Activated CD8-positive, alpha-beta memory T cell treated with anti-CD3 and anti-CD28 coated beads for 24 hours (primary cell): ENCODE data around the gene SLC1A1.
"Not testable (repeated sequence)": the region's sequence is repeated elsewhere in the genome, so short reads cannot be mapped to it uniquely, and the experiment has no call there.

ENCODE experiments used
- DNase-seq: peaks from one replicate; pipeline ENCODE4 v3.0.0-alpha.2; 2020

SLC1A1 gene

GRCh38 chr9:4581861-4582565 lies 91.7 kb downstream of the SLC1A1 start:
- no peak for DNase-seq

- no peak for DNase-seq
Measured at GRCh38 chr9:4583001-4583400, 92.7 kb downstream of the SLC1A1 start.

GRCh38 chr9:4584636-4585035 lies 94.4 kb downstream of the SLC1A1 start:
- DNase-seq = no peak

GRCh38 chr9:4585135-4585534 lies 94.9 kb downstream of the SLC1A1 start:
- no peak for DNase-seq

- no peak for DNase-seq
Measured at GRCh38 chr9:4588721-4589120, 98.5 kb downstream of the SLC1A1 start.

GRCh38 chr9:4590430-4591122 lies 100.3 kb downstream of the SLC1A1 start:
- no peak for DNase-seq

GRCh38 chr9:4591123-4591500 lies 100.8 kb downstream of the SLC1A1 start:
- no peak for DNase-seq

GRCh38 chr9:4592295-4592694 lies 102.0 kb downstream of the SLC1A1 start:
- DNase-seq = no peak

- DNase-seq = no peak
Measured at GRCh38 chr9:4592886-4593285, 102.6 kb downstream of the SLC1A1 start.

- no peak for DNase-seq
Measured at GRCh38 chr9:4594545-4594944, 104.3 kb downstream of the SLC1A1 start.

- DNase-seq = no peak
Measured at GRCh38 chr9:4594994-4595393, 104.7 kb downstream of the SLC1A1 start.

- DNase-seq = no peak
Measured at GRCh38 chr9:4596165-4596922, 106.1 kb downstream of the SLC1A1 start.

- DNase-seq = no peak
Measured at GRCh38 chr9:4600368-4600767, 110.1 kb downstream of the SLC1A1 start.

- DNase-seq = no peak
Measured at GRCh38 chr9:4603830-4604229, 113.6 kb downstream of the SLC1A1 start.

- DNase-seq = peak; percentile 71
Measured at GRCh38 chr9:4604678-4605095, 114.4 kb downstream of the SLC1A1 start.

GRCh38 chr9:4606033-4606432 lies 115.8 kb downstream of the SLC1A1 start:
- DNase-seq = not testable (repeated sequence)

GRCh38 chr9:4614627-4615026 lies 124.4 kb downstream of the SLC1A1 start:
- DNase-seq = no peak

GRCh38 chr9:4615251-4615650 lies 125.0 kb downstream of the SLC1A1 start:
- DNase-seq = no peak

GRCh38 chr9:4615778-4616177 lies 125.5 kb downstream of the SLC1A1 start:
- DNase-seq = no peak

GRCh38 chr9:4617752-4618151 lies 127.5 kb downstream of the SLC1A1 start:
- no peak for DNase-seq

GRCh38 chr9:4618700-4619099 lies 128.4 kb downstream of the SLC1A1 start:
- no peak for DNase-seq

- DNase-seq = no peak
Measured at GRCh38 chr9:4620057-4620765, 129.9 kb downstream of the SLC1A1 start.

GRCh38 chr9:4620881-4621555 lies 130.8 kb downstream of the SLC1A1 start:
- no peak for DNase-seq
